HepG2 (cell line): ENCODE results near the gene VPS13D.

ENCODE experiments used
- EZH2 ChIP-seq: conservative IDR thresholded peaks from 2 replicates; pipeline ENCODE4 v1.6.1; 2012; ENCODE audit warnings: mild to moderate bottlenecking, low read depth, low read length, moderate library complexity
- PRDM15 ChIP-seq: sonication (generic); formaldehyde crosslinking; IDR thresholded peaks from 2 replicates; pipeline ENCODE4 v1.4.0; 2020; ENCODE audit warnings: missing genetic modification reagents
- SOX13 ChIP-seq, 3 experiments: fragments of 450-650 bp in 1 of 3; sonication (generic) in 1 of 3; formaldehyde crosslinking in 1 of 3; IDR thresholded peaks in 2 of 3; conservative IDR thresholded peaks in 1 of 3; 2 replicates each; pipeline versions ENCODE4 v1.5.0 to v1.6.1; 2016 to 2020; ENCODE audit warnings: antibody characterized with exemption in 1 of 3, mild to moderate bottlenecking in 1 of 3, missing compliant biosample characterization in 1 of 3, missing genetic modification reagents in 1 of 3, moderate library complexity in 1 of 3
- SOX5 ChIP-seq: IDR thresholded peaks from 2 replicates; pipeline ENCODE4 v1.6.1; 2016; ENCODE audit warnings: borderline replicate concordance
- SRSF1 ChIP-seq: fragments of 200-400 bp; formaldehyde crosslinking; optimal IDR thresholded peaks from 2 replicates; pipeline ENCODE3; 2017; ENCODE audit warnings: mild to moderate bottlenecking, low read depth, low read length, moderate library complexity
- ZSCAN5A ChIP-seq: sonication (generic); formaldehyde crosslinking; IDR thresholded peaks from 2 replicates; pipeline ENCODE4 v1.8.0; 2022; ENCODE audit warnings: mild to moderate bottlenecking, missing genetic modification reagents, borderline replicate concordance
- TF ChIP-seq, protein P1 (sequence below): sonication (generic); formaldehyde crosslinking; IDR thresholded peaks from 2 replicates; pipeline ENCODE4 v1.8.0; 2022; ENCODE audit warnings: low read depth, missing genetic modification reagents
- TF ChIP-seq, protein P2 (sequence below): IDR thresholded peaks from 2 replicates; pipeline ENCODE4 v1.6.1; 2012; ENCODE audit warnings: inconsistent platforms

DNA sequence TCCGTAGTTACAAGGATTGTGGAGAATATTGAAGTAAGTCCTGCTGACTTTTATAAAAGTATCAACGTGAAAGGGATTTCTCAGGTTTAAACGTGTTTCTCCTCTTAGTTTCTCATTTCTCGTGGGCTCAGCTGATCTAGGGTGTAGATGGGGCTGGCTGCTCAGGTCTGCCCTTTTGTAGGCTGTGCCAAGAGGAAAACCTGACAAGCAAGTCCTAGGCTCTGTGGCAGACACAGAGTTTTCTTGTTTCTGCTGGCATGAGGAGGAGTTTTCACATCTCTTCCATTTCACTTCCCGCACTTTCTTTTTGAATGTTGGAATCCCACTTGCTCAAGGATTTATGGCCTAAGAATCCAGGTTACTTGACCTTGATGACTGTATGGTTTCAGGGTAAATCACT is 14.8 kb downstream of the VPS13D start:
- TF ChIP-seq SOX13 (IDR thresholded peaks at IDR 0.05) (no peak), SOX13 (CRISPR knock-in tag; conservative IDR thresholded peaks at IDR 0.05 in 1 of 2, IDR thresholded peaks at IDR 0.05 in 1 of 2) (no peak), ZSCAN5A (CRISPR knock-in tag) (no peak), PRDM15 (CRISPR knock-in tag) (no peak), SRSF1 (no peak), EZH2 (no peak), SOX5 (no peak)
- TF ChIP-seq, protein P1, sequence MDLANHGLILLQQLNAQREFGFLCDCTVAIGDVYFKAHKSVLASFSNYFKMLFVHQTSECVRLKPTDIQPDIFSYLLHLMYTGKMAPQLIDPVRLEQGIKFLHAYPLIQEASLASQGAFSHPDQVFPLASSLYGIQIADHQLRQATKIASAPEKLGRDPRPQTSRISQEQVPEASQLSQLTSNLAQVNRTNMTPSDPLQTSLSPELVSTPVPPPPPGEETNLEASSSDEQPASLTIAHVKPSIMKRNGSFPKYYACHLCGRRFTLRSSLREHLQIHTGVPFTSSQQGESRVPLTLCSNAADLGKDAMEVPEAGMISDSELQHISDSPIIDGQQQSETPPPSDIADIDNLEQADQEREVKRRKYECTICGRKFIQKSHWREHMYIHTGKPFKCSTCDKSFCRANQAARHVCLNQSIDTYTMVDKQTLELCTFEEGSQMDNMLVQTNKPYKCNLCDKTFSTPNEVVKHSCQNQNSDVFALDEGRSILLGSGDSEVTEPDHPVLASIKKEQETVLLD (CRISPR knock-in tag), result no peak
- TF ChIP-seq, protein P2, sequence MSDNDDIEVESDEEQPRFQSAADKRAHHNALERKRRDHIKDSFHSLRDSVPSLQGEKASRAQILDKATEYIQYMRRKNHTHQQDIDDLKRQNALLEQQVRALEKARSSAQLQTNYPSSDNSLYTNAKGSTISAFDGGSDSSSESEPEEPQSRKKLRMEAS, result no peak
